ENCODE results near the gene EXOC6.
A peak's percentile ranks its signal among the peaks of the same experiment; 100 is the strongest.
"Not testable (repeated sequence)": the region's sequence is repeated elsewhere in the genome, so short reads cannot be mapped to it uniquely, and the experiment has no call there.

The EXOC6 gene

DNA sequence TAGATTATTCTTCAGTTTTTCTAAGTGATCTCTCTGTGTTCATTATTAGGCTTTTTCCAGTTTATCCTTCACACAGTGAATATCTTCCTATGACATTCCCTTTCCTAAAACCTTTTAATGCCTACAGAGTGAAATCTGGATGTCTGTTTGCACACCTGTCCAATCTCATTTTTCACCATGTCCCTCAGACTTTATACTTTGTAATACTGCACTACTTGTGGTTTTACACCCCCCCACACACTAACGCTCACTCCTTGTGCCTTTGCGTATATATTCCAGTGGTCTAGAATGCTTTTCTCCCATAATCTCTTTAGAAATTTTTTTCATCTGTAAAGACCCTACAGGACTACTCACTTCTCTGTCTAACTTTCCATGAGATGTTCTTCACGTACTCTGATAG is 98.2 kb downstream of the EXOC6 start:
- DNase-seq, result no peak

DNA sequence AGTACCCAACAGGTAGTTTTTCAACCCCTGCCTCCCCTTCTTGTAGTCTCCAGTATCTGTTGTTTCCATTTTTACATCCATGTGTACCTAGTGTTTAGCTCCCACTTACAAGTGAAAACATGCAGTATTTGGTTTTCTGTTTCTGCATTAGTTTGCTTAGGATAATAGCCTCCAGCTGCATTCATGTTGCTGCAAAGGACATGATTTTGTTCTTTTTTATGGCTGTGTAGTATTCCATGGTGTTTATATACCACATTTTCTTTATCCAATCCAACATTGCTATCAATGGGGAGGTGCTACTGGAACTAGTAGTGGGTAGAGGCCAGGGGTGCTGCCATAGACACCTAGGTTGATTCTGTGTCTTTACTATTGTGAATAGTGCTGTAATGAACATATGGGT is 104.3 kb downstream of the EXOC6 start:
- not testable (repeated sequence) for DNase-seq

DNA sequence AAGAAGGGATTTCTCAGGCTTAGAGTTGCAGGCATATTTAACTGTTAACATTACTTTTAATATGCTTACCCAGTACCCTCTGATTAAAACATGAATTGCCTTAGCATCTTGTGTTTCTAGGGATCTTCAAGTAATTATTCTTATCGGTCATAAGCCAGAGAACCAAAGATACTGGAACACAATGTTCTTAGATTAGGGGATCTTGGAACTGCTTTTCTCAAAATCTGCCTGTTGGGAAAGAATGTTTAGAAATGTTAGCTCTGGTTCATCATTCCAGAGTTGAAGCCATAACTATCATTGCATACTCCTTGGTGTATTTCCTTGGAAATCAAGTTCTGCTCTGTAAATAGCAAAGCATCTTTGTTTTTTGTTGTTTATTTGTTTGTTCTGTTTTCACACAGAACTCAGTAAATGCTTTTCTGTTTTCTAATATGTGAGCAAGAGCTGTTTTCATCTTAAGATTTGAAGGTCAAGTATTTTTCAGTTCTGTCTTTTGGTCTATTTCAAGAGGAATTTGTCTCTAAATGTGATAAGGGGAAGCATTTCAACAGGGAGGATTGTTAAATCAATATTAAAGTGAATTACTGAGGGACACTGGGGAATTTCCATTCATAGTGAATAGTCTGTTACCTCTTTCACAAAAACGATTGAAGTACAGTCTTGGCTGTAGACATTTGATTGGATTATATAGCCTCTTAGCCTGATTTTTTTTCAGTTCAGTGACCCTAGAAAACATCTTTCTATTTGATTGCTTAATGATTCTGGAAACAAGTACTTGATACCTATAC is 109.1 kb downstream of the EXOC6 start:
- DNase-seq, result no peak

DNA sequence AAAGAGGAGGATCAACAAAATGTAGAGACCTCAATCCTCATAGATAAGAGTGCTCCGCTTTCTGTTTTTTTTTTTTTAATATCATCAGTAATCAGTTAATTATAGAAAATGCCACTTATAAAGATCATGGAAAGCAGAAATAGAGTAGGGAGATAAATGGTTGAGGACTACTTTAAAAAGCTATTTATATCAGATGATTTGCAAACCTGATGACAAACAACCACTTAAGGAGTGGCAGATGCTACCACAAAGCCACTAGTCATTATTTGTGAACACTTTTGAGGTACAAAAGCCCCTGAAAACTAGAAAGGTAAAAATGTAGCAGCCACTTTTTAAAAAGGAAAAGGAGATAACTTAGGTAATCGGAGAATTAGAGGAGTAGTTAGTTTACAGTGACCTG is 113.3 kb downstream of the EXOC6 start:
- DNase-seq, result no peak

DNA sequence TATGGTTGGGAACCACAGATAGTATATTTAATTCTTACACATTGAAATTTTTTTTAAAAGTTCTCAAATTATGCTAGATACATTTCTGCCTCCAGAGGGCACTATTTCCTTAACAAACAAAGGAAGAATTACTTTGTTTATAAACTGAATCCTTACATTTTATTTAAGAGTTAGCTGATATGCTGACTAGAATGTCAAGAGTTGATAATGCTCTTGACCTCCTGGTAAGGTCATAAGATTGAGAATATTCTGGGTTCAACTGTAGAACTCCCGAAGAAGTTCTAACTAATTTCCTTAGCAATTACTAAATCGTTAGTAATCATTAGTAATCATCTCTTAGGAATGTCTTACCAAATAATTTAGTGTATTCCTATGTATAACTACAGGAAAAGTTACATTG is 117.0 kb downstream of the EXOC6 start:
- DNase-seq, result no peak

DNA sequence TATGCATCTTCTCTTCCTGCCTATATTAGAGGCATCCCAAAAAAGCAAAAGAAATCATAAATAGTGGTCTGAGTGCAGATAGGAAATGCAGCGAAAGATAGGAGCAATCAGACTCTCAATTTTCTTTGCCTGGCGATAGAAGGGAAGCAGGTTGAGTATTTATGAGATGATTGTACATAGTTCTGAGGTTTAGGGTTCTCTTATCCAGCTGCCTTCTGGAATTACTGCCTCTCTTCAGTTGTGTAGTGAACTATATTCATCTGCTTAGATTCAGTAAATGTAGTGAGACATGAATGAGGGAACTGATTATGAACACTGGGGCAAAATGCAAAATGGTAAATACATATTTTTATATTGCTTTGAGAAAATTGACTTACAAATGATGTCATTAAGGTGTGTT is 119.3 kb downstream of the EXOC6 start:
- no peak for DNase-seq

DNA sequence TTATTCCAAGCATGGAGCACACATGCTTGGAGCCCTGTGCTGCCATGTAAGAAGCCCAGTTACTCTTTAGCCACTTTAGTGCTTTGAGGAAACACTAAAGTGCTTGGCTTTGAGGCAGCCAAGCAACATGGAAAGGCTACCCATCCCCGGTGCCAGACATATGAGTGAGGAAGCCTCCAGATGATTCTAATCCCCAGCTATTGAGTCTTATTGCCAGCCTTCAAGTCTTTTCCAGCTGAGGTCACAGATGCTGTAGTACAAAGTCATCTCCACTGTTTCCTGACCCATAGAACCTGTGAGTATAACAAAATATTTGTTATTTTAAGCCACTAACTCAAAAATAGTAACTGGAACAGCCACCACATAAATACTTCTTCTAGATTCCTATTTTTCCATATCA is 120.8 kb downstream of the EXOC6 start:
- no peak for DNase-seq

DNA sequence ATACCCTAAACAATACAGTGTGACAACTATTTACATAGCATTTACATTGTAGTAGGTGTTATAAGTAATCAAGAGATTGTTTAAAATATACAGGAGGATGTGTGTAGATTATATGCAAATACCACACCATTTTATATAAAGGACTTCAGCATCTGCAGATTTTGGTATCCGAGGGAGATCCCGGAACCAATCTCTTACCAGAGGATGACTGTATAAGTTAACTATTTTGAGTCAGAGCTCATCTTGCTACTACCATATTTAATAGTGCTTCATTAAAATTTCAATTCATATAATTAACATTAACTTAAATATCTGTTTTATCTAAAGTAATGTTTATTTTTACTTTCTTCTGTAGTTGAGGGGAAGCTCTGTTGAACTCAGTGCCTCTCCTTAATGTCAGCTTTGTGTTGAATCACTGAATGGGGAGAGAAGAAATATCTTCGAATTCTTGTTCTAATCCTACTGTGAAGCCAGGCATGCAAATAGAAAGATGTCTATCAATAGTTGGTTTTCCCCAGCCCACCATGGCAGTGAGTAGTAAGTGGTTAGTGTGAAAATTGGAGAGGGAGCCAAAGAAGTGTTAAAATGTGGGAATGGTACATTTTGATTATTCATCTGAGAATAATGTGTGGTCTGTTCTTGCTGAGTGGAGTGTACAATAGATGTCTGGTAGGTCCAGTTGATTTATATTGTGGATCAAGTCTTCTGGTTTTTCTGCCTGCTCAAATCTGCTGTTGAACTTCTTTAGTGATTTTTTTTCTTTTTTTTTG is 122.2 kb downstream of the EXOC6 start:
- no peak for DNase-seq

DNA sequence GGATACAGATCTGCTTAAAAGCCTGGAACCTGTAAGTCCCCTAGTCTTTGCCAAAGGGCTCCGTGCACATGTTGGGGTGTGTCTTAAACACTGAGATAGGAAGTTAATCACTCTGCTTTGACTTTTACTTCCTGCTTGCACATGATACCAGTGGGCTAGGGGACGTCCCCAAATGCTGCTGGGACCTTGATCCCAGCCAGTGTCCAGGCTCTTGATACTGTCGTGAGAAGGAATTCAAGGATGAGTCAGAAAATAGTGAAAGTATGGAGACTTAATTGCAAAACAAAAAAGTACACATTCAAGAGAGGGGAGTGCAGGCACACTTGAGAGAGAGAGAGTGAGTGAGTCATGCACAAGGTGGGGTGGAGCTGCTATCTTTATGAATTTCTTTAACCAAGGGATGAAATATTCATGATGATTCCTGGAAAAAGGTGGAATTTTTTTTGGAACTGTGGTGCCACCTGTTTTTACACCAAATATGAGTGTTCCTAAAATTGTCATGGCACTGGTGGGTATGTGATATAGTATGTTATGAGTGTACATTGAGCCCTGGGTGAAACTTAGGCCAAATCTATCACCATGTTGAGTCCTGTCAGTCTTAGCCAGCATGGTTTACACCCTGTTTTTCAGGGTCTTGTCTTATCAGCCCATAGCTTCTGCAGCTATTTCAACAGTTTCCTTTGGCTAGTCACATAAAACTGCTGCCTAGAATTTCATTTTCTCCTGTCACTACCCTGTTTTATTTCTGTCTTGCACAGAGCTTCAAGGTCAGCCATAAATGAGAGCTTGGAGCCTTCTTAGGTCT is 123.9 kb downstream of the EXOC6 start:
- DNase-seq, result no peak

DNA sequence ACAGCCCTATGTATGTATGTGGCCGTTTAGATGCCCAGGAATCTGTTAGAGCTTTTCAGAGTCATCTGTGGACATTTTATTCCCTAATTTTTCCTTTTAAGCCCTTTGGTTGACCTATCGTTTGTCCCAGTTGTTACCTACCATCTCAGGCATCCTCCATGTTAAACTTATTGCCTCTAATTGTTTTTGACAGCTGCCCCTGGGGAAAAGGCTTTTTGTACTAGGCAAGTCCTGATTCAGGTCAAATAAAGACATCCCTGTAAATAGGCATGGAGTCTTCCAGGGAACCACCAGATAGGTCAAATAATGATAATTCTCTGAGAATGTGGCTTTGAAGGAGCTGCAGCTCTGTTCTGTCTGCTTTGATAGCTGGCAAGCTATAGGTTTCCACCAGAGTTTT is 124.6 kb downstream of the EXOC6 start:
- DNase-seq, result no peak

DNA sequence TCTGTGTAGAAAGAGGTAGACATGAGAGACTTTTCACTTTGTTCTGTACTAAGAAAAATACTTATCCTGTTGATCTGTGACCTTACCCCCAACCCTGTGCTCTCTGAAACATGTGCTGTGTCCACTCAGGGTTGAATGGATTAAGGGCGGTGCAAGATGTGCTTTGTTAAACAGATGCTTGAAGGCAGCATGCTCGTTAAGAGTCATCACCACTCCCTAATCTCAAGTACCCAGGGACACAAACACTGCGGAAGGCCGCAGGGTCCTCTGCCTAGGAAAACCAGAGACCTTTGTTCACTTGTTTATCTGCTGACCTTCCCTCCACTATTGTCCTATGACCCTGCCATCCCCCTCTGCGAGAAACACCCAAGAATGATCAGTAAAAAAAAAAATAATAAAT is 128.0 kb downstream of the EXOC6 start:
- not testable (repeated sequence) for DNase-seq

DNA sequence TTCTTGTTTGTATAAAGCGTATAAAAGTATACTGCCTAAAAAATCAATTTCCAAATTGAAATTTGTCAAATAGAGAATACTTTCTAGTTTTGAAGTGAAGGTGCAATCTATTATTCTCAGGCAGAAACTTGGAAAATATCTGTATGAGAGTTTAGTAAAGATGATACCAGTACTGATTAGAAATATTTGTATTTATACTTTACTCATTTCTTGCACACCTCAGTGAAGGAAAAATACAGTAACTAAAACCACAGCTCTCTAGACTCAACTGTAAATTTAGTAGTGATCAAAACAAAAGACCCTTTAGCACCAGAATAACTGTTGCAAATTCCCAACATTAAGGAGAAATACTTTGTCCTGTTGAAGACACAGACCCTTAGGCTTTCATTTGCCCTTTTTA is 140.9 kb downstream of the EXOC6 start:
- DNase-seq, result no peak

DNA sequence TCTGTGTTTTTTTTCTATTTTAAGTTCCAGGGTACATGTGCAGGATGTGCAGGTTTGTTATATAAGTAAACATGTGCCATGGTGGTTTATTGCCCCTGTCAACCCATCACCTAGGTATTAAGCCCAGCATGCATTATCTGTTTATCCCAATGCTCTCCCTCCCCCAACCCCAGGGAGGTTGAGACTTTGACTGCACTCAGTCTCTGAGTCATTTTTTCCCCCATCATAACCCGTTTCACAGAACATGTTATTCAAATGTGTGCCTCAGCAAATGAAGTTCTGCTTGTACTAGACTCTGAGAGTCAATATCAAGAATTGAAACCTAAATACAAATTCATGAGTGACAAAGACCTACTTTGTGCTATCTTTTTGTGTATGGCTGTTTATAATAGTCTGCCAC is 142.3 kb downstream of the EXOC6 start:
- DNase-seq, result peak; percentile 38

DNA sequence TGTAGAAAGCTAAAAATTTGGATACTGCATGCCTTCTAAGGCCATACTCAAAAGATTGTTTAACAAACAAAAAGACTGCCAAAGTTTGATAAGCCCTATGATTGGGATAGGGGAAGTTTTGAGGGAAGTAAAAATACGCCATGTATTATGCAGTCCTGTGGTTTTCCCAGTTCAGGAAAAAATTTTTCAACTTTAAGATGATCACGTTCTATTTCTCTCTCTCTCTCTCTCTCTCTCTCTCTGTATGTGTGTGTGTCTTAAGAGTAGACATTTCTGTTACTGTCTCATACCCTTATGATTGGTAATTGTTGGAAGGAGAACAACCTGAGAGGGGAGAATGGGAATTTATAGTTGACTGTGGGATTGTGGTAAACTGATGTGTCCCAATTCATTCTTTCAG is 143.2 kb downstream of the EXOC6 start:
- DNase-seq, result no peak

DNA sequence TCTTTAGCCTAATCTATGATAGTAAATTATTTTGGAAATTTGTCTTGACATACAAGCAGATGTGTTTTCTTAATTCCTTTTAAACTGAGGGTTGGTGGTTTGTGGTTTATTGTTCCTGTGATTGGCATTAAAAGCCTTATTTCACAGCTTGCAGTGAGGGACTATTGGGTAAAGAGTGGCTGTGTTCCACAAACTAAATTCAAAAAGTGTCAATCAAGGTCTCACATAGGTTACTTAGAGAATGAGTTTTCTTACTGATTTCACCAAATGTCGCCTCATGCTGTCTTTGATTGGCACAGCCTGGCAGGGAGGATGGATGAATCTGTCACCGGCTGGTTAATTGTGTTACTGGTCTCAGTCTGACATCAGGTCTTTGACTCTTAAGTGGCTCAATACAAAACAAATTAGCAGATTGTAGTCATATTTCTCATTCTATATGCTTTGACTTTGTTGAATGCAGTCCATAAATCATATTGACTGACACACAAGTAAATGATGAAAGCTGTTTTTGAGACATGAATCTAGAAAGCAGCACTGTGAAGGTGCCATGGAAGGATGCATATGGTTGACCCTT is 145.5 kb downstream of the EXOC6 start:
- DNase-seq, result no peak

DNA sequence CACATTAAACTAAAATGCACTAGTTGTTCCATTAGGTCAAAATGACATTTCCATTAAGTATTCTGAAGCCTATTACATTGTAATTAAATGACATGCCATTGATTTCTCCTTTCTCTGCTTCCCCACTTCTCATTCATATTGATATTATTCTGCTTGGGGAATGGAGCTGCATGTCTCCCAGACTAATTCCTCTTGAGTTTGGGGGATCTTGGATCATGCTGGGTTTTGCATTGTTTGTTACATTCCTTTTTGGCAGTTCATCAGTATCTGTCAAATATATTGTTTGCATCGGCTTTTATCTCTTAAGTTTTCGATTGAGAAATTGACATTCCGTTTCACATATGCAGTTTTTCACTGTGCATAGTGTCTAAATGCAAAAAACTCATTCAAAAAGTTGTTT is 147.2 kb downstream of the EXOC6 start:
- DNase-seq, result no peak

DNA sequence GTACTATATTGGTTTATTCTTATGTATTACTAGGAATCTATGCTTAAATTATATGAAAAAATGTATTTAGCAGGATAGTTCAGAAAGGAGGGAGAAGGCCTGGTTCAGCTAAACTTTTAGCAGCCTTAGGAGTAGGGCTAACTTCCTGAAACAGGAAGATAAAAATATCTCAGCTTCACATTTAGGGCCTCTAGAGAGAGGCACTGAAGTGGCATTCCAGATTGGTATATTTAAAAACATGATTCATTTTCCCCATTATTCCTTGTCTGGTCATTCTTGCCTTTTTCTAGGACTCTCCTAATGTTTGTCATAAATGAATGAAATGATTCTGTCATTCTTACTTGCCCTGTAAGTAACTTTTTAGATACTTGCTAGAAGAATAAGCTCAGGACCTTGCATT is 149.3 kb downstream of the EXOC6 start:
- no peak for DNase-seq

DNA sequence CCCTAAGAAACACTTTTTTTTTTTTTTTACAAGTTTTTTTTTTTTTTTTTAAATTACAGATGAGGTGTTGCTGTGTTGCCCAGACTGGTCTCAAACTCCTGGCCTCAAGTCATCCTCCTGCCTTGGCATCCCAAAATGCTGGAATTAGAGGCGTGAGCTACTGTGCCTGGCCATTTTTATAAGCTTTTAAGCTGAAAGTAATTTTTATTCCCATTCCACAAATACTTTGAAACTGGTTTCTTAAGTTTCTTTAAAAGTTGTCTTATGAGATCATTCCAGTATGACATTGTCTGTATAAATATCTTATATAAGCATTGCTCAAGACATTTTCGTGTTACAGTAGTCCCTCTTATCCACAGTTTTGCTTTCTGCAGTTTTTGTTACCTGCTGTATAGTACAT is 150.9 kb downstream of the EXOC6 start:
- DNase-seq, result no peak

DNA sequence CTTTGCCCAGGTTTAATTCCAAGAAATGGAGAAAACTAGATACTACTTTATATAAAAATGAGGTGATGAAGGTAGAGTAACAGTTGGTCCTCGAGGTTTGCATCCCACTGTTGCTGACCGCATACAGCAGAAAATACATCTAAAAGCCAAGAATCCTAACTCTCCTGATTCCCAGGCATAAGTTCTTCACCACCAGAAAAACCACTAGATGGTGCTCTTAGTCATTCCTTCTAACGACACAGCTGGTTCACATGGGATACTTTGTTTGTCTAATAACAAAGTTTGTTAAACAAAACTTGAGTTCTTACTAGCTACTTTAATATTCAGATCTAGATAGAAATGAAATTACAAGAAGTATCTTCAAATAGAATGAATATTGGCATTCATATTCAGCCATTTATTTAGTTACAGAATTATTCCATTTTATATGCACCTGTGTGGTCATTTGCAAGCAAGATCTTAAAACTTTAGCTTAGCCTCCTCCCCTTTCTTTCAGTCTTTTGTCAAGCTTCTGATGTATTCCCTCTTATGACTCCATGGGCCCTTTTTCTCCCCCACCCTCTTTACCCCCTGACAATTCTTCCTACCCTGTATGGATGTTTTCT is 158.2 kb downstream of the EXOC6 start:
- DNase-seq, result no peak

DNA sequence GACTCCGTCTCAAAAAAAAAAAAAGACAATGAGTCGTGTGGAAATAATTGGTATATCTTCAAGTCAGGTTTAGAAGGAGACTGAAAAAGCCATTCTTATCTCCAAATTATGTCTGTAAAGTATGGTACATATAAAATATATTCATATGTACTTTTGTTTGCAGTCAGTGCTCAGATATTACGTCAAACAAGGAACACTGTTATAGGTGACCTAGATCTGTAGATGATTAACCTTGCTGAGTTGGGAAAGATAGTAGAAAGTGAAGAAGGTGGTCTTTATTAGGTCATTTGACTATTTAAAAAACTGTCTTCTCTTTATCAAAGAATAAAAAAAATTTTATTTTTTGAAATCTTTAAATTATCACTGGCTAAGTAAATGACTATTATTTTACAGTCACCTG is 167.4 kb downstream of the EXOC6 start:
- DNase-seq, result no peak

DNA sequence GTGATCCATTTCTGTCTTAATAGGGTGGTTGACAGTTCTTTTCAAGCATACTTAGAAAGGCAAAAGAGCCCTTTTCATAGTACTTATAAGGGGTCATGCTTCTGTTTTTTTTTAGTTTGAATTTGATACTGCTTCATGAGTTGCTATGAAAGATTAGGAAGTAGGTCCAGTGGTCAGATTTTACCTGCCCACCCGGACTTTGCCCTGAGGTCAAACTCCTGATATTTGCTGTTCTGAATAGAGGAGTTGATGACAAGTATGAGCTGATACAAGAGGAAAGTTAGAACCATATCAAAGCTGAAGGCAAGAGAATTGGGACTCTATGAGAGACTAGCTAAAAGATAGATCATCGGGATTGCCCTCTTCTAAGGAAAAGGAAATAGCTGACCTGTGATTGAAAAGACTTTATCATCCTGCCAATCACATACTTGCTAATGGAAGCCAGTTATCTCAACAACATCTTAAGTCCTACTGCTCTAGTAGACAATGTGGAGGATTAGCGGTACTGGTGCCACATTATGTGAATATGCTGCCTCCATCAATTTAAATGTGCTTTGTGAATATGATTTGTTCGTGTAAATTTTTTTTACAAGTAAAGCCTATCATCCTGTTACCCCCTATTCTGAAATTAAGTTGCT is 174.8 kb downstream of the EXOC6 start:
- DNase-seq, result no peak

DNA sequence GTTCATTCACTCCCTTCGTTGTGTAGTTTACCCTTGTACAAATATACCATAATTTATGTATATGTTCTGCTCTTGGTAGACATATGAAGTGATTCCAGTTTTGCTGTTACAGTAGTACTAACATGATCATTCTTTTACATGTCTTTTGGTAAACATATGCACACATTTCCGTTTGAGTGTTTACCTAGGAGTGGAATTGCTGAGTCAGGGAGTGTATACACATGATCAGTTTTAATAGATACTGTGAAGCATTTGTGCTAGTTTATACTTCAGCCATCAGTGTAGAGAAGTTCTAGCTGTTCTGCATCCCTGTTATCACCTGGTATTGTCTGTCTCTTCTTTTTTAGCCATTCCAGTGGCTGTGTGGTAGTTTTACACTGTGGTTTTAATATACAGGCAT is 177.8 kb downstream of the EXOC6 start:
- DNase-seq, result no peak
